Esophagus muscularis mucosa (tissue), 4 donors: ENCODE data around the gene ABCA6. TPM values are rescaled to one million over a fixed set of nuclear protein-coding genes. Genes with fewer than 3 reads are reported as not detected.

Experiments
- DNase-seq: peaks from one replicate; pipeline ENCODE4 v3.0.0-alpha.2; 2017; ENCODE audit errors: extremely low spot score
- H3K27ac ChIP-seq, 4 donors: fragments of 200-600 bp; sonication (generic); replicated peaks in 1 of 4; 1 replicate in 3 of 4; 2 replicates in 1 of 4; pipeline ENCODE4 v1.5.1; 2016 to 2019; ENCODE audit warnings: mild to moderate bottlenecking in 1 of 4
- H3K27me3 ChIP-seq, 4 donors: fragments of 200-600 bp; sonication (generic); one replicate each; pipeline versions ENCODE4 v1.5.1 to v1.6.0; 2016 to 2019
- H3K36me3 ChIP-seq, 4 donors: fragments of 200-600 bp; sonication (generic); one replicate each; pipeline ENCODE4 v1.5.1; 2016 to 2019
- H3K4me1 ChIP-seq, 4 donors: fragments of 200-600 bp; sonication (generic); one replicate each; pipeline ENCODE4 v1.5.1; 2016 to 2019
- H3K4me3 ChIP-seq, 4 donors: fragments of 200-600 bp; sonication (generic); 1 replicate in 2 of 4; 2 replicates in 2 of 4; pipeline ENCODE4 v1.5.1; 2016 to 2019; ENCODE audit warnings: mild to moderate bottlenecking in 4 of 4, moderate library complexity in 1 of 4
- H3K9me3 ChIP-seq, 4 donors: fragments of 200-600 bp; sonication (generic); 1 replicate in 3 of 4; 2 replicates in 1 of 4; pipeline ENCODE4 v1.5.1; 2016 to 2019
- EP300 ChIP-seq: sonication (generic); formaldehyde crosslinking; IDR thresholded peaks from one replicate; pipeline ENCODE4 v1.6.1; 2017; ENCODE audit warnings: antibody characterized with exemption
- POLR2A ChIP-seq: fragments of 450-650 bp; IDR thresholded peaks from one replicate; pipeline ENCODE4 v1.6.1; 2017; ENCODE audit warnings: antibody characterized with exemption, moderate library complexity, mild to moderate bottlenecking, low read depth
- POLR2AphosphoS5 ChIP-seq, 2 donors: sonication (generic); formaldehyde crosslinking; IDR thresholded peaks; one replicate each; pipeline ENCODE4 v1.6.1; 2017; ENCODE audit warnings: antibody characterized with exemption in 2 of 2
- WGBS: methylation state at CpG from one replicate; pipeline ENCODE4 v1.1.5; 2018; 5-methylcytosine and 5-hydroxymethylcytosine counted together
- intact Hi-C: fragments of 100-400 bp; cut with DNase I; formaldehyde crosslinking; loops from one replicate; pipeline ENCODE4 v1.15.1; 2023
- total RNA-seq, 4 donors: library from RNA; depleted of rRNA; stranded (reverse); fragments of >200 nt; gene quantifications; one replicate each; pipeline versions ENCODE4 v1.1.0 to v1.2.1, GENCODE V29; 2016
- TF ChIP-seq, protein P1 (sequence below), 3 experiments: fragments of 200-600 bp in 2 of 3; fragments of 450-650 bp in 1 of 3; sonication (generic) in 2 of 3; IDR thresholded peaks; one replicate each; pipeline ENCODE4 v1.5.1; 2017 to 2019; ENCODE audit warnings: antibody characterized with exemption in 3 of 3, mild to moderate bottlenecking in 2 of 3, moderate library complexity in 1 of 3

Gene ABCA6
- total RNA-seq, 4 donors from 2014 or later, result 45.1 to 85.1 (median 47.2) TPM

DNA sequence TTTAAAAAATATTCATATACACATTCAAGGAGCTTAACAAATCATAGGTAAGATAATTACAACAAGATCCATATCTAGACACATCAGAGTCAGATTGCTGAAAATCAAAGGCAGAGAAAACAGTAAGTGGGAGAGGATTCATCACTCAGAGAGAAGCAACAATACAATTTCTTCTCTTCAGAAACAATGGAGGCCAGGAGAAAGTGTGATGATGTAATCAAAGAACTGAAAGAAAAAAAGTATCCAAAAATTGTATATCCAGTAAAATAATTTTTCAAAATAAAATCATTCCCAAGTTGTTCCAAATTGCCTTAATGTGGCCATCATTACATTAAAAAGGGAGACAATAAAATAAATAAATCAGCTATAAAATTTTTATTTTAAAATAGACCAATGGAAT is 17.7 kb upstream of the ABCA6 start:
- Histone ChIP-seq H3K9me3 (no peaks in the 10 kb centered on the region), H3K27ac (no peak overlapping the region), H3K4me1 (no peaks in the 10 kb centered on the region), H3K36me3 (peaks cover 0 to 2% (median 0%) of the 10 kb centered on the region in 4 donors), H3K4me3 (no peak overlapping the region), H3K27me3 (no peaks in the 10 kb centered on the region)
- TF ChIP-seq POLR2AphosphoS5 (IDR thresholded peaks at IDR 0.05), result no peak
- TF ChIP-seq, protein P1, sequence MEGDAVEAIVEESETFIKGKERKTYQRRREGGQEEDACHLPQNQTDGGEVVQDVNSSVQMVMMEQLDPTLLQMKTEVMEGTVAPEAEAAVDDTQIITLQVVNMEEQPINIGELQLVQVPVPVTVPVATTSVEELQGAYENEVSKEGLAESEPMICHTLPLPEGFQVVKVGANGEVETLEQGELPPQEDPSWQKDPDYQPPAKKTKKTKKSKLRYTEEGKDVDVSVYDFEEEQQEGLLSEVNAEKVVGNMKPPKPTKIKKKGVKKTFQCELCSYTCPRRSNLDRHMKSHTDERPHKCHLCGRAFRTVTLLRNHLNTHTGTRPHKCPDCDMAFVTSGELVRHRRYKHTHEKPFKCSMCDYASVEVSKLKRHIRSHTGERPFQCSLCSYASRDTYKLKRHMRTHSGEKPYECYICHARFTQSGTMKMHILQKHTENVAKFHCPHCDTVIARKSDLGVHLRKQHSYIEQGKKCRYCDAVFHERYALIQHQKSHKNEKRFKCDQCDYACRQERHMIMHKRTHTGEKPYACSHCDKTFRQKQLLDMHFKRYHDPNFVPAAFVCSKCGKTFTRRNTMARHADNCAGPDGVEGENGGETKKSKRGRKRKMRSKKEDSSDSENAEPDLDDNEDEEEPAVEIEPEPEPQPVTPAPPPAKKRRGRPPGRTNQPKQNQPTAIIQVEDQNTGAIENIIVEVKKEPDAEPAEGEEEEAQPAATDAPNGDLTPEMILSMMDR (IDR thresholded peaks at IDR 0.05), result no peak
- TF ChIP-seq EP300, result no peak
- TF ChIP-seq POLR2A, result no peak
- no peak for DNase-seq
- intact Hi-C loops, result no loop called here

GRCh38 chr17:69154267-69154666 is 12.6 kb upstream of the ABCA6 start:
- 88% methylated on average over 2 of the region's 2 CpGs for WGBS
- peaks cover 0 to 31% (median 8%) of the 10 kb centered on the region in 4 donors for H3K36me3 ChIP-seq
- no peak overlapping the region for H3K4me3 ChIP-seq
- DNase-seq, result no peak
- TF ChIP-seq EP300 (no peak), POLR2AphosphoS5 (IDR thresholded peaks at IDR 0.05) (no peak), POLR2A (no peak)
- TF ChIP-seq, protein P1 (IDR thresholded peaks at IDR 0.05), result no peak
- no peaks in the 10 kb centered on the region for H3K4me1 ChIP-seq
- intact Hi-C loops, result no loop called here
- H3K27ac ChIP-seq, result no peak overlapping the region
- no peaks in the 10 kb centered on the region for H3K9me3 ChIP-seq
- no peaks in the 10 kb centered on the region for H3K27me3 ChIP-seq

GRCh38 chr17:69150333-69150732 is 8.6 kb upstream of the ABCA6 start:
- H3K27me3 ChIP-seq, result no peaks in the 10 kb centered on the region
- H3K36me3 ChIP-seq, result peaks cover 0 to 43% (median 11%) of the 10 kb centered on the region in 4 donors
- no peak overlapping the region for H3K27ac ChIP-seq
- H3K4me1 ChIP-seq, result no peaks in the 10 kb centered on the region
- no peaks in the 10 kb centered on the region for H3K9me3 ChIP-seq
- no peak for DNase-seq
- 21% methylated on average over 1 of the region's 1 CpG for WGBS
- H3K4me3 ChIP-seq, result no peak overlapping the region
- intact Hi-C loops, result no loop called here
- no peak for TF ChIP-seq EP300
- TF ChIP-seq POLR2A, result no peak
- TF ChIP-seq, protein P1 (IDR thresholded peaks at IDR 0.05), result no peak
- TF ChIP-seq POLR2AphosphoS5 (IDR thresholded peaks at IDR 0.05), result no peak

DNA sequence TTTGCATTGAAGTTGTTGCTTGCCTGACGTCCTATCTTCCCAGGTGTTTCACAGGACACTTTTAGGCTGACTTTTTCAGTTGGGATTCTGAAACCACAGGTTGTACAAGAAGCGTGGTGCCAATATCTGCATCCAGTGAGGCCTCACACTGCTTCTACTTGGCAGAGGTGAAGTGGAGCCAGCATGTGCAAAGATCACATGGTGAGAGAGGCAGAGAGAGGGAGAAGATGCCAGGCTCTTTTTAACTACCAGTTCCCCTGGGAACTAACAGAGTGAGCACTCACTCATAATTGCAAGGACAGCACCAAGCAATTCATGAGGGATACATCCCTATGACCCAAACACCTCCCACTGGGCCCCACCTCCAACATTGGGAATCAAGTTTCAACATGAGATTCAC is 5.8 kb upstream of the ABCA6 start:
- Histone ChIP-seq H3K4me3 (no peak overlapping the region), H3K27me3 (no peaks in the 10 kb centered on the region), H3K27ac (no peak overlapping the region), H3K9me3 (no peaks in the 10 kb centered on the region), H3K4me1 (peaks cover 0 to 12% (median 0%) of the 10 kb centered on the region in 4 donors), H3K36me3 (peaks cover 0 to 32% (median 5%) of the 10 kb centered on the region in 4 donors)
- 77% methylated on average over 2 of the region's 2 CpGs for WGBS
- intact Hi-C loops, result no loop called here
- TF ChIP-seq, protein P1 (IDR thresholded peaks at IDR 0.05), result no peak
- no peak for TF ChIP-seq POLR2A
- no peak for TF ChIP-seq POLR2AphosphoS5 (IDR thresholded peaks at IDR 0.05)
- TF ChIP-seq EP300, result no peak
- no peak for DNase-seq
